ENCODE measurements around the gene RABL6.

Gene RABL6

DNA sequence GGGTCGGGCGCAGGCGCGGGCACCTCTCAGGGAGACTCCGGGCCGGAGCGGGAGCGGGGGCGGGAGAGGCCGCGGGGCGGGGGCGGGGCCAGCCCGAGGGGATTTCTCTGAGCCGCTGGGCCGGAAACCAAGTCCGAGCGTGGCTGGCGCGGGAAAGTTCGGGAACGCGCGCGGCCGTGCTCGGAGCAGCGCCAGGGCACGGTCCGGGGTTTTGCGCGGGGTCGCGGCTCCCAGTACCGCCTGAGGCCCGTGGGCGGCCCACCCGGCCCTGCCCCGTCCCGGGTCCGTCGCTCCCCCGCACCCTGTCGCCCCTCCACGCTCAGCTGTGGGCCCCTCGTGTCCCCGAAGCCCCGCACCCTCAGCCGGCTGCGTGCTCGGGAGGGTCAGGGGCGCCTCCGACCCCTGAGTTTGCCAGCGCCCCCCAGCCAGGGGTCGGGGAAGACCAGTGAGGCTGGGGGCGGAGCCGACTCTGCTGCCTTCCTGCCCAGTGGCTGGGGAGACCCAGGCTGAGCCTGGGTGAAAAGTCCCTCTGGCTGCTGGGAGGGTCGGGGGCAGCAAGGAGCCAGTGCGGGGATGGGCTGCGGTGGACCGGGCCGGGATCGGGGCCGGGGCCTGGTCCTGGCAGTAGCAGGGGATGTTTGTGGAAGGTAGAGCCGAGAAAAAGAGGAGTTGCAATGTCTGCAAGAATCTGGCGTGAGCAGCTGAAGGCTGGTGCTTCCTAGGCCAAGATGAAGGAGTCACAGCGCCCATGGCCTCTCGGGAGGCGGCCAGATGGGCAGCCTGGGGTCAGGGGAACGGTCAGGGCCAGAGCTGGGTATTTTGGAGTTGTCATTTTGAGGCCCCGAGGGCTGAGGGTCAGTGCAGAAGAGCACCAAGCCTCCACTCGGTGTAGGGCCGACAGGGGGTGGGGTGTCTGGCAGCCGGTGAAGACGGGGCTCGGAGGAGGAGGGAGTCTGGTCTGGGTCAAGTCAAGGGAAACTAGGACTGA lies 79.2 kb downstream of the RABL6 start:
- DNase-seq: peak in 2 of 4 experiments; percentile 72 to 76

DNA sequence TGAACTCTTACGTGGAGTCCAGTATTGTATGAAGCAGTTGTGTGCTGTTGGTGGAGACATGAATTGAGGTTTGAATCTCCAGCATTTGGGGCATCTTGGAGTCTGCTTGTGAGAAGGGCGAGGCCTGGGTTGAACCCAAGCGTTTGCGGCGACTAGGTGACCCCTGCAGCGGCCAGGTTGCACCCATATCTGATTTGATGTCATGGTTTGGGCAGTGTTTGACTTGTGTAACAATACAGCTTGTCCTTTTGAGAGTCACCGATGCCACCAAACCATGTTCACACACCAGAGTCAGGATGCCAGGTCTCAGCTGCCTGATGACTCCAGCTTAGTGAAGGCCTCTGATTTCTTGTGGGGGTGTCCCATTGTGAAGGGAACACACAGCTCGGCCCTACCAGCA lies 80.7 kb downstream of the RABL6 start:
- no peak for DNase-seq

DNA sequence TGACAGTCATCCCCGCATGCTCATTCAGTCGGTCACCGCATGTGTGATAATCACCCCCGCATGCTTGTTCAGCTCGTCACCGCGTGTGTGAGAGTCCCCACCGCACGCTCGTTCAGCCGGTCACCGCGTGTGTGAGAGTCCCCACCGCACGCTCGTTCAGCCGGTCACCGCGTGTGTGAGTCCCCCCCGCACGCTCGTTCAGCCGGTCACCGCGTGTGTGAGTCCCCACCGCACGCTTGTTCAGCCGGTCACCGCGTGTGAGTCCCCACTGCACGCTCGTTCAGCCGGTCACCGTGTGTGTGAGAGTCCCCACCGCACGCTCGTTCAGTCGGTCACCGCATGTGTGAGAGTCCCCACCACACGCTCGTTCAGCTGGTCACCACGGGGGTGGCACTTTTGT lies 82.1 kb downstream of the RABL6 start:
- no peak for DNase-seq

DNA sequence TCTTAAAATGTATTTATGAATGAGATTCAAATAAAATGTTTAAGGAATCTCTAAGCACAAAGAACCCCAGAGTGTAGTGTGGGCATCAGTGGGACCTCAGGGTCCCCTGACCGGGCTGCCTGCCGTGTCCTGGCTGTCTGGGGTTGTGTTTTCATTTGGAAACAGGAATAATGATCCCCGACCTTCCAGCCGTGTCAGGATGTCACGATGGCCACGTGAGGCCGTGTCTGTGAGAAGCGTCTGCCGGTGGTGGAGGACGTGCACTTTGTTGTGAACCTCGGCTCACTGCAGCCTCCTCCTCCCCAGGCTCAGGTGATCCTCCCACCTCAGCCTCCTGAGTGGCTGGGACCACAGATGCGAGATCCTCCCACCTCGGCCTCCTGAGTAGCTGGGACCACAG lies 82.9 kb downstream of the RABL6 start:
- DNase-seq: no peak
